Natural killer cell treated with Interleukin-12 subunit alpha and Interleukin-12 subunit beta and Interleukin-15 and Interleukin-18, amount 100 ng/mL, for 72 hours (primary cell): ENCODE measurements around the gene GHRHR. TPM values are rescaled to one million over a fixed set of nuclear protein-coding genes. Genes with fewer than 3 reads are reported as not detected.

Experiments used
- ATAC-seq, 2 donors: fragments of 150-1000 bp; cut with Tn5 transposase in 1 of 2; sonication (Bioruptor Pico), chemical (Tn5 transposase) in 1 of 2; 2 replicates each; pipeline ENCODE4 v1.10.0; 2021
- DNase-seq: peaks from one replicate; pipeline ENCODE4 v3.0.0; 2022; ENCODE audit warnings: low spot score
- H3K27ac Mint-ChIP-seq, 2 donors: 1 replicate in 1 of 2; 2 replicates in 1 of 2; pipeline ENCODE4 v1.8.0; 2022; ENCODE audit warnings: mixed read lengths in 2 of 2, mild to moderate bottlenecking in 1 of 2, moderate library complexity in 1 of 2
- H3K27me3 Mint-ChIP-seq, 2 donors: 1 replicate in 1 of 2; 2 replicates in 1 of 2; pipeline ENCODE4 v1.8.0; 2022; ENCODE audit warnings: mixed read lengths in 2 of 2
- H3K36me3 Mint-ChIP-seq: one replicate; pipeline ENCODE4 v1.8.0; 2022; ENCODE audit warnings: mixed read lengths
- H3K4me1 Mint-ChIP-seq, 2 donors: 1 replicate in 1 of 2; 2 replicates in 1 of 2; pipeline ENCODE4 v1.8.0; 2022; ENCODE audit warnings: low read depth in 2 of 2, mixed read lengths in 2 of 2, mild to moderate bottlenecking in 1 of 2
- H3K4me3 Mint-ChIP-seq: one replicate; pipeline ENCODE4 v1.8.0; 2022; ENCODE audit warnings: mixed read lengths
- H3K9me3 Mint-ChIP-seq: 2 replicates; pipeline ENCODE4 v1.8.0; 2022; ENCODE audit warnings: mixed read lengths
- total RNA-seq, 2 donors: library from RNA; stranded (reverse); gene quantifications; one replicate each; pipeline ENCODE4 v1.2.3, GENCODE V29; 2022

Gene GHRHR
- total RNA-seq, 2 donors from 2014 or later: not detected

DNA sequence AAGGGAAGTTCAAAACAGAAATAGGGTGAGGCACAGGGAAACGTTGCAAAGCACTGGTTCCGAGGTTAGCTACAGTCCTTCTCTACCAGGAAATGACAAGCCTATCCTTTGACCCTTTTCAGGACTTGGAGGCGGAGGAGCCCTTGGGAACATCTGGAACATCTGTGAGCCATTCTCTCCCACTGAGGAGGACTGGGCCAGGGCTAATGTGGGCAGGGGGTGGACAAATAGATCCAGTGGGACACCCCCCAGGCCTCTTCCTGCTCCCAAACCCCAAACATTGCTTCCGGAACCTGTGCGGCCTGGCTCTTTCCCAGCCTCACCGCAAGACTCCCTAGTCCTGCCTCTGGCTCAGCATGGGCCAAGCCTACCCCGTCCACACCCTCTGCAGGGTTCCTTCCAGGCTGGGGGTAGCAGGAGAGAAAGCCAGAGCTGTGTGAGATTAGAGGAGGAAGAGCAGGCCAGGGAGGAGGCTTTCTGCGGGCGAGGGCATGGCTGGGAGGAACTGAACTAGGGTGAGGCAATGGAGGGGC is 36.5 kb downstream of the GHRHR start:
- DNase-seq: no peak
- H3K4me3 Mint-ChIP-seq: no peak overlapping the region
- no peak overlapping the region for H3K27ac Mint-ChIP-seq
- H3K4me1 Mint-ChIP-seq: no peaks in the 10 kb centered on the region
- no peaks in the 10 kb centered on the region for H3K36me3 Mint-ChIP-seq
- no peak for ATAC-seq
- no peaks in the 10 kb centered on the region for H3K9me3 Mint-ChIP-seq
- H3K27me3 Mint-ChIP-seq: peaks cover 0 to 8% of the 10 kb centered on the region in 2 donors

DNA sequence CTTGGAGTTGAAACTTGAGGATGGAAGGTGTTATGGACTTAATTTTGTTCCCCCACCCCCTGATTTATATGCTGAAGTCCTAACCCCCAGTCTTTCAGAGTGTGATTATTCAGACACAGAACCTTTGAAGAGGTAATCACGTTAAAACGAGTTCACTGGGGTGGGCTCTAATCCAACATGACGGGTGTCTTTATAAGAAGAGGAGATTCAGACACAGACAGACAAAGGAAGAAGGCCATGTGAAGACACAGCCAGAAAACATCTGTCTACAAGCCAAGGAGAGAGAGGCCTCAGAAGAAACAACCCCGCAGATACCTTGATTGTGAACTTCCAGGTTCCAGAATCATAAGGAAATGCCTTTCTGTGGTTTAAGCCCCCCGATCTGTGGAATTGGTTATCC is 37.0 kb downstream of the GHRHR start:
- Mint-ChIP-seq H3K27ac (no peak overlapping the region), H3K4me3 (no peak overlapping the region), H3K4me1 (no peaks in the 10 kb centered on the region), H3K27me3 (peaks cover 0 to 8% of the 10 kb centered on the region in 2 donors), H3K9me3 (no peaks in the 10 kb centered on the region), H3K36me3 (no peaks in the 10 kb centered on the region)
- no peak for DNase-seq
- ATAC-seq: no peak

DNA sequence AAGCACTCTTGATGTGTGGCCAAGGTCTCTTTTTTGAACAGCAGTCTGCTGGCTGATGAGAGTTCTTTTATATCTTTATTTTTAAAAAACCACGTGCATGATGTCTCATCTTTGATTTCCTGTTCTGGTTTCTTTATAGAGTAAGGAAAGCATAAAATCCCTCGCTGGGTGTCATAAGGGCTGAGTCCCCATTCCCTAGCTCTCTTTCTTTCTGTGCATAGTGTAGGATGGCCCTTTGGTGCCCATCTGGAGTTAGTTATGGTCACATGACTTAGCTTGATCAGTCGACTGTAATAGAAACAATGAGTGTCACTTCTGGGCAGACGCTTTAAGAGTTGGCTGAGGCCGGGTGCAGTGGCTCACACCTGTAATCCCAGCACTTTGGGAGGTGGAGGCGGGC is 38.5 kb downstream of the GHRHR start:
- Mint-ChIP-seq H3K4me3 (no peak overlapping the region), H3K27ac (no peak overlapping the region), H3K36me3 (no peaks in the 10 kb centered on the region), H3K27me3 (peaks cover 0 to 8% of the 10 kb centered on the region in 2 donors), H3K4me1 (no peaks in the 10 kb centered on the region), H3K9me3 (no peaks in the 10 kb centered on the region)
- DNase-seq (no peak), ATAC-seq (no peak)

DNA sequence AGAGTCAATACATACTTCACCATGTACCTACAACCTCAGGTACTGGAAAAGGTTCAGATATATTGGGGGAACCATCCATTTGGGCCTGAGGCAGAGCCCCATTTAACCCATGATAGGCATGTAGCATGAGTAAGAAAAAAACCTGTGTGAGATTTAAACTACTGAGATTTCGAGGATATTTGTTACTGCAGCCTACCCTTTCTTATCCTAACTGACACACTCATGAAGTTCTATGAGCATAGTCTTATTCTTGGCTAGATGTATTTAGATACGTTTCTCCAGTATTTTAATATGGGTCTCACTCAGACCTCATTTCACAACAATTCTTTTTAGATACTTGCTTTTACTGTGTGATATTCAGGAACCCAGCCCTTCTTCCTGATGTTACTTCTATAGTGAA is 39.3 kb downstream of the GHRHR start:
- H3K27ac Mint-ChIP-seq: no peak overlapping the region
- no peak overlapping the region for H3K4me3 Mint-ChIP-seq
- ATAC-seq (no peak), DNase-seq (no peak)
- H3K4me1 Mint-ChIP-seq: no peaks in the 10 kb centered on the region
- peaks cover under 1 to 8% of the 10 kb centered on the region in 2 donors for H3K27me3 Mint-ChIP-seq
- H3K36me3 Mint-ChIP-seq: no peaks in the 10 kb centered on the region
- H3K9me3 Mint-ChIP-seq: no peaks in the 10 kb centered on the region

DNA sequence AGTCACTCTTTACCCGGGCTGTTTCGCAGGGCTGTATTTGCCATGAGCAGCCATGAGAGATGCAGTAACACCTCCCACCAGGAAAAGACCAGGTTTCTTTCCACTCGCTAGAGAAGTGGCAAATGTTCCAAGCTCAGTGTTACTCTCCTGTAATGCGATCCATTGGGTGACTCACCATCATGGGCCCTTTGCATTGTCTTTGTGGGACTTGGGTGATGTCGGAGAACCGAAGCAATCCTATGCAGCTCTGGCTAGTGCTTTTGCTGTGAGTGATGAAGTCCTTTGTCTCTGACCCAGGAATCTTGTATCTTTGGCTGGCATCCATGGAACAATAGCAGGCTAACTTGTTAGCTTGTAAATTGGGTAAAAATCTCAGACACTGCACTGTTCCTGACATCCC is 40.0 kb downstream of the GHRHR start:
- H3K4me1 Mint-ChIP-seq: no peaks in the 10 kb centered on the region
- no peak overlapping the region for H3K27ac Mint-ChIP-seq

DNA sequence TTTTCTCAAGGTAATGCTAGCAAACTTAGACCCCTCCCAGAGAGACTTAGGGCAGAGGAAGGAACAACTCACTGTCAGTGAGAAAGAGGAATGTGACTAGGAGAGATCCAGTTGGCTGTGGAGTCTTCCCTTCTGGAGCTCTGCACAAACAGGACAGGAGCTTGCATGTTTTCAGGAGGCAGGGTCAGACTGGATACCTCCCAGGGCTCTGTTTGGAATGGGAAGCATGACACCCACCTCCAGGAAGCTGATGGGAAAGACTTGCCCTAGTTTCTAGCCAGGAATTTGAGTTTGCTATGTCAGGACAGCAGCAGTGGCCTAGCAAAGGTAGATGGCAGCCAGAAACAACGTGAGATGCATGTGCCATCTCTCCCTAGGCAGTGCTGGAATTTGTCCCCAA is 40.6 kb downstream of the GHRHR start:
- no peak overlapping the region for H3K4me3 Mint-ChIP-seq
- no peaks in the 10 kb centered on the region for H3K36me3 Mint-ChIP-seq
- no peak for DNase-seq
- H3K9me3 Mint-ChIP-seq: no peaks in the 10 kb centered on the region
- H3K27ac Mint-ChIP-seq: no peak overlapping the region
- no peak for ATAC-seq
- H3K27me3 Mint-ChIP-seq: peaks cover 13 to 14% of the 10 kb centered on the region in 2 donors
- H3K4me1 Mint-ChIP-seq: no peaks in the 10 kb centered on the region

More for the DNA sequence above, 40.0 kb downstream of the GHRHR start:
- Mint-ChIP-seq H3K4me3 (no peak overlapping the region), H3K9me3 (no peaks in the 10 kb centered on the region), H3K27me3 (peaks cover 6 to 8% of the 10 kb centered on the region in 2 donors), H3K36me3 (no peaks in the 10 kb centered on the region)
- ATAC-seq (no peak), DNase-seq (no peak)

DNA sequence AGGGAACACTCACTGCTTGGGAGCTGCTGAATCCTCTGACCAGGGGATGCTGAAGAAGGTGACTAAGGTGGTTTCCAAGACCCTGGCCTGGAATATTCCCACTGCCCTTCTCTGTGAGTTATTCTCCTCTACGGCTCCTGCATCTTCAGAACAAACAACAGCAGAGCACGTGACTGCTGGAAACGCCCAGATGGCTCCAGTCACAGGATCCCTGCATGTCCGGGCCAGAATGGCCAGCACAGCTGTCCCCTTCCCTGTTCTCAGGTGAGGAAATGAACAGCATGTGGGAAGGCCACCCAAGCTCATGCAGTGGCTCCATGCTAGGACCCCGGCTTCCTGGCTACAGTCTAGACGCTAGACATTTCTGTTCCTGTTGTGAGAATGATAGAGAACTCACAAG is 43.1 kb downstream of the GHRHR start:
- ATAC-seq (no peak), DNase-seq (no peak)
- H3K27me3 Mint-ChIP-seq: peaks cover 16 to 33% of the 10 kb centered on the region in 2 donors
- no peak overlapping the region for H3K27ac Mint-ChIP-seq
- H3K4me1 Mint-ChIP-seq: peaks cover 4 to 5% of the 10 kb centered on the region in 2 donors
- H3K4me3 Mint-ChIP-seq: no peak overlapping the region
- H3K36me3 Mint-ChIP-seq: no peaks in the 10 kb centered on the region
- H3K9me3 Mint-ChIP-seq: no peaks in the 10 kb centered on the region

DNA sequence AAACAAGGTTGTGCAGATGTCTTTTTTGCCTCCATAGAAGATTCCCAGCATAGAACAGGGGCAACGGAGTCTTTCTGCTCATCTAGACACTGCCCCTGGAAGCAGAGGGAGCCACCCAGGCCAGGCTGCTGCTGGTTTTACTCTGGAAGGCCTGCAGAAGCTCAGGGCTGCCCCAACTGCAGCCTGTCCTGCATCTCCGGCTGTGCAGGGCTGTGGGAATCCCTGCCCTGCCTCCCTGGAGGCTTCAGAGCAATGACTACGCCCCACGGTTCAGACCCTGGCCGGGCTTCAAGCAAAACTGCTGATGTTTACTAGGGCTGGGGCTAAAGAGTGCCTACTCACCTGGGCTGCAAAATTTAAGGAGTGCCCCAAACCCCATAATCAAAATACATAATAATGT is 43.9 kb downstream of the GHRHR start:
- no peak overlapping the region for H3K4me3 Mint-ChIP-seq
- no peak for DNase-seq
- H3K4me1 Mint-ChIP-seq: peaks cover 4 to 5% of the 10 kb centered on the region in 2 donors
- H3K27me3 Mint-ChIP-seq: peaks cover 17 to 33% of the 10 kb centered on the region in 2 donors
- no peak for ATAC-seq
- H3K36me3 Mint-ChIP-seq: no peaks in the 10 kb centered on the region
- no peak overlapping the region for H3K27ac Mint-ChIP-seq
- H3K9me3 Mint-ChIP-seq: no peaks in the 10 kb centered on the region

DNA sequence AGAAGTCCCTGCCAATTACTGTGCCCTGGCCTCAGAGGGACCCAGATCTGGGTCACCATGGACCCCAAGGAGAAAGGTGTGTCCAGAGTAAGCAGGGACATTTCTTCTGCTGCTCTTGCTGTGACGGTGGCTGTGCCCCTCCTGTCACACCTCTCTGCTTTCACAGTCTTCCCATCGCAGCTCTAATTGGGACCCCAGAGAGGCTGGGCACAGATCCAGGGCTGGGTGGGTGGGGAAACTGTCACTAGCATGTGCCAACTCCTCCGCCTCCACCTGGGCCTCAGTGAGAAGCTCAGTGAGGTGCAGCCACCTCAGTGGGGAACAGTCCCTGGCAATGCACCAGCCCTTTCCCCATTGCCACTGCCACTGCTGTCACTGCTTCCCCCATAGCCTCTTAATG is 51.1 kb downstream of the GHRHR start:
- no peak for DNase-seq
- H3K27me3 Mint-ChIP-seq: peaks cover 19 to 27% of the 10 kb centered on the region in 2 donors
- no peak overlapping the region for H3K27ac Mint-ChIP-seq
- no peak for ATAC-seq
- H3K9me3 Mint-ChIP-seq: no peaks in the 10 kb centered on the region
- no peak overlapping the region for H3K4me3 Mint-ChIP-seq
- no peaks in the 10 kb centered on the region for H3K36me3 Mint-ChIP-seq
- peaks cover 6 to 13% of the 10 kb centered on the region in 2 donors for H3K4me1 Mint-ChIP-seq

DNA sequence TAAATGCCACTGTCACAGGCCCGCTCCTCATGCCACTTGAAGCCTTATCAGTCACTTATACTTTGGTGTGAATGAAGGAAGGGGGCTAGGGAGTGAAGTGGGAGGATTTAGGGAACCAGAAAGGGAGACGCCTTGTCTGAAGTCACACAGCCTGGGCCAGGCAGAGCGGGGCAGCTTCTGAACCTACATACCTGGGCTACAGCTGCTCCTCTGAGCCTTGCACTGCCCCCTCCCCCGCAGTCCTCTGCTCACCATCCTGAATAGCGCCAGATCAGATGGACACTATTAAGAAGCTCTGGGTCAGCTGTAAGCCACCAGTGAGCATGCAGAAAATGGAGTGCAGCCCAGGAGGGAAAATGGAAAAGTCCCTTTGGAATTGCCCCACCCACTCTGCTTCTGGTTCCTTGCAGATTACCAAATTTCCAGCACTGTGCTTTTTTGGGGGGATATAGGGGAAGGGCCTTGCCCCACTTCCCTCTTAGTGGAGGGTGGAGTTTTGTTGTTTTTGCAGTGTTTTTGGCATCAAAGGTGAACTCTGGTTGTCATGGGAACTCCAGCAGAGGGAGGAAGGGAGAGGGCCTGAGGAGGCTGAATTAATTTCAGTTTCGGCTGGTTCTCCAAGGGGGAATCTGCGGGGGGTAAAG is 53.4 kb downstream of the GHRHR start:
- no peak overlapping the region for H3K27ac Mint-ChIP-seq

DNA sequence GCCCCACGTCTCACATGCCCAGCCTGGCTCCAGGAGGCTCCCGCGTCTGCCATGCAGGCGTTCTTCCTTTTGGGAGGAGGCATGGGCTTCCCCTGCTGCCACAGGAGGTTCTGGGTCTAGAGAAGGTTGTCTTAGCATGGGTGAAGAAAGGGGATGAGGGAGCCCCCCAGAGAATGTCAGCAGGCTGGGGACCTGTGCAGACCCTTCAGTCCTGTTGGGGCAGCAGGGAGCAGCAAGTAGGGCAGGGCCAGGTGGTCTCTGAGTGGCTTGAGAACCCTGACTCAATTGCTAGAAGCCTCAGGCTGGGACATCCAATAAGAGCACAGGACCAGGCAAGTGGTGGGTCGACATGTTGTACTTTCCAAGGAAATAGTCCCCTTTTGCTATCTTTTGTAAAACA is 54.0 kb downstream of the GHRHR start:
- no peak for ATAC-seq
- H3K4me1 Mint-ChIP-seq: peaks cover 6 to 20% of the 10 kb centered on the region in 2 donors
- no peak overlapping the region for H3K4me3 Mint-ChIP-seq
- DNase-seq: no peak
- peaks cover 9 to 12% of the 10 kb centered on the region in 2 donors for H3K27me3 Mint-ChIP-seq
- no peaks in the 10 kb centered on the region for H3K36me3 Mint-ChIP-seq
- no peaks in the 10 kb centered on the region for H3K9me3 Mint-ChIP-seq
- H3K27ac Mint-ChIP-seq: no peak overlapping the region

More for the DNA sequence above, 53.4 kb downstream of the GHRHR start:
- Mint-ChIP-seq H3K9me3 (no peaks in the 10 kb centered on the region), H3K36me3 (no peaks in the 10 kb centered on the region), H3K4me1 (peaks cover 6 to 18% of the 10 kb centered on the region in 2 donors), H3K4me3 (no peak overlapping the region), H3K27me3 (peaks cover 10 to 14% of the 10 kb centered on the region in 2 donors)
- ATAC-seq: no peak
- no peak for DNase-seq

DNA sequence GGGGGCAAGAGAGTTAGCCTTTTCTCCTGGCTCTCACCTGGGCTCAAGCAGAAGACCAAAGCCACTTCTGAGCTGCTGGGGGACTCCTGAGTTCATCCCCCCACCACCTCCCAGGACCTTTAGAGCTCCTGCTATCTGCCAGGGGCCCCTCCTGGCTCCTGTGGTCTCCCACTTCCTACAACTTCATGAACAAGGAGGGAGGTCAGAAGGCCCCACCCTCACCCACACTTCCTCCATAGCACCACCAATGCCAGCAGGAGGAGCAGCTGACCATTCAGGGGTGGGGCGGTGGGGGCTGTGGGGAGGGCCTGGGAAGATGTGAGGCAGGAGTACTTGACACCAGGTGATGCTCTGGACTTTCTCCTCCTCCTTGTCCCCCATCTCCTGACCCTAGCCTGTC is 55.8 kb downstream of the GHRHR start:
- H3K4me1 Mint-ChIP-seq: peaks cover 18 to 35% of the 10 kb centered on the region in 2 donors
- no peak overlapping the region for H3K4me3 Mint-ChIP-seq
- DNase-seq (no peak), ATAC-seq (no peak)
- peaks cover 3% of the 10 kb centered on the region for H3K9me3 Mint-ChIP-seq
- no peaks in the 10 kb centered on the region for H3K27me3 Mint-ChIP-seq
- no peak overlapping the region for H3K27ac Mint-ChIP-seq
- no peaks in the 10 kb centered on the region for H3K36me3 Mint-ChIP-seq

DNA sequence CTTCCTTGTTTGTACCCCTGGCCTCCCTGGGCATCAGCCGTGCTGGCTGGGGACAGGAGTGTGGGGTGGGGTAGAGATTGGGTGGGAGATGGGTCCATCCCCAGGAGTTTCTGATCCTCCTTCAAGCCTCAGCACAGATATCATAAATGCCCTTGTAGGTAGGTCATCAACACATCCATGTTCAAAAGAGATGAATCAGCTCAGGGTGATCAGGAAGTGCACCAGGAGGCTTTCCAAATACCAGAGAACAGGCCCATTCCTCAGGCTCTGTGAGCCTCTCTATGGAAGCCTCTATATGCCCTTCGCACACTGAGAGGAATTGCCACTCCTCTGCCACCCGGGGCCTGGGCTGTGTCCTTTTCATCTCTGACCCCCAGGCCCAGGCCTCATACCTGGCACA is 56.4 kb downstream of the GHRHR start:
- Mint-ChIP-seq H3K27ac (peak overlapping the region in 1 of 2 donors; percentile 47), H3K27me3 (no peaks in the 10 kb centered on the region), H3K9me3 (peaks cover 3% of the 10 kb centered on the region), H3K36me3 (no peaks in the 10 kb centered on the region), H3K4me1 (peaks cover 24 to 39% of the 10 kb centered on the region in 2 donors), H3K4me3 (no peak overlapping the region)
- ATAC-seq: no peak
- no peak for DNase-seq

DNA sequence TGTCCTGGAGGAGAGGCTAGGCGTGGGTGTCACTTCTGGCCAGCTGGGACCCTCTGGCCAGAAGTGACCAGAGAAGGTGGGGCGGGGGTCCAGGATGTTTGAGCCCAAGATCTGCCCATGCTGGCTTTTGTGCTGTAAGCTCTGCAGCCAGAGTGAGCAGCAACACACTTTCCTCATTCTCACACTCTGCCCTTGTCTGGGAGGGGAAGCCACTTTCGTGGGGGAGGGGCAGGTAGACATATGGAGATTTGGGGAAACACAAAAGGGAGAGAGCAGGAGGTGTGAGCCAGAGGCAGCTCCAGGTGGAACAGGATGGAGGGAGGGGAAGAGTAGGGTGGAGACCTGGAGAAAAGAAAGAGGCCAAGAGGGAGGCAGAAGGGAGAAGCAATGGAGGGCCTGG is 56.9 kb downstream of the GHRHR start:
- ATAC-seq (no peak), DNase-seq (no peak)
- Mint-ChIP-seq H3K9me3 (peaks cover 3% of the 10 kb centered on the region), H3K4me1 (peaks cover 24 to 39% of the 10 kb centered on the region in 2 donors), H3K4me3 (no peak overlapping the region), H3K36me3 (no peaks in the 10 kb centered on the region), H3K27ac (peak overlapping the region in 1 of 2 donors; percentile 47), H3K27me3 (no peaks in the 10 kb centered on the region)

DNA sequence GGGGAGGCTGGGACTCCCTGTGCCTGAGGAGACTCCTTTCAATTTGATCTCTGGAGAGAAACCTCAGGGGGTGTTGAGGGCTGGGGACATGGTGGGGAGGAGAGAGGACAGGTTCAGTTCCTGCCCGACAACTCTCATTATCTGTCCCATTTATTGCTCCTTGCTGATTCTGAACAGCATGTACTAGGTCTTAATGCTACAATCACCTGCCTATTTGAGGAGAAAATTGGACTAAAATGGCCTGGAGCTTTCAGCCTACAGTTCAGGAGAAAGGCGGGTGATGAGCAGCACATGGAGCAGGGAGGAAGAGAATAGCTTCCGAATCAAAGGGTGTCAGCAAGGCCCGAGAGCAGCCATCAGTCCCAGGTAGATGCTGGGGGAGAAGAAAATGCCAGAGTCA is 58.4 kb downstream of the GHRHR start:
- H3K4me3 Mint-ChIP-seq: no peak overlapping the region
- peaks cover 3 to 7% of the 10 kb centered on the region in 2 donors for H3K27me3 Mint-ChIP-seq
- peaks cover 24 to 48% of the 10 kb centered on the region in 2 donors for H3K4me1 Mint-ChIP-seq
- H3K36me3 Mint-ChIP-seq: no peaks in the 10 kb centered on the region
- DNase-seq (no peak), ATAC-seq (no peak)
- H3K9me3 Mint-ChIP-seq: peaks cover 3% of the 10 kb centered on the region
- H3K27ac Mint-ChIP-seq: no peak overlapping the region
